ENCODE measurements around the gene FAAP20. TPM values are rescaled to one million over a fixed set of nuclear protein-coding genes. Genes with fewer than 3 reads are reported as not detected.
"Not testable (repeated sequence)": the region's sequence is repeated elsewhere in the genome, so short reads cannot be mapped to it uniquely, and the experiment has no call there.

Gene FAAP20
- total and polyA plus RNA-seq, 10 of the 15 experiments (the other 5 are each of a cell fraction or from before 2014, with no cell fraction given): 0.79 to 91.8 (median 20.9) TPM

GRCh38 chr1:2148691-2149090 lies 45.9 kb downstream of the FAAP20 start (continued):
- TF ChIP-seq ZBTB11 (CRISPR knock-in tag; IDR thresholded peaks at IDR 0.05): no peak
- TF ChIP-seq, protein P1, sequence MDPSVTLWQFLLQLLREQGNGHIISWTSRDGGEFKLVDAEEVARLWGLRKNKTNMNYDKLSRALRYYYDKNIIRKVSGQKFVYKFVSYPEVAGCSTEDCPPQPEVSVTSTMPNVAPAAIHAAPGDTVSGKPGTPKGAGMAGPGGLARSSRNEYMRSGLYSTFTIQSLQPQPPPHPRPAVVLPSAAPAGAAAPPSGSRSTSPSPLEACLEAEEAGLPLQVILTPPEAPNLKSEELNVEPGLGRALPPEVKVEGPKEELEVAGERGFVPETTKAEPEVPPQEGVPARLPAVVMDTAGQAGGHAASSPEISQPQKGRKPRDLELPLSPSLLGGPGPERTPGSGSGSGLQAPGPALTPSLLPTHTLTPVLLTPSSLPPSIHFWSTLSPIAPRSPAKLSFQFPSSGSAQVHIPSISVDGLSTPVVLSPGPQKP (IDR thresholded peaks at IDR 0.05; ENCODE audit: low read depth, low read length): no peak
- TF ChIP-seq TAF1 (IDR thresholded peaks at IDR 0.05; ENCODE audit: borderline replicate concordance, low read depth, low read length): no peak
- no peak for TF ChIP-seq FOS (IDR thresholded peaks at IDR 0.05; ENCODE audit: borderline replicate concordance, extremely low read depth, insufficient read length)
- TF ChIP-seq FOXM1 (IDR thresholded peaks at IDR 0.05; ENCODE audit: low read depth, low read length): no peak
- no peak for TF ChIP-seq HDAC6 (IDR thresholded peaks at IDR 0.05; ENCODE audit: unreplicated experiment)
- TF ChIP-seq RB1 (IDR thresholded peaks at IDR 0.05; ENCODE audit: borderline replicate concordance): no peak
- no peak for TF ChIP-seq MXI1 (IDR thresholded peaks at IDR 0.05; ENCODE audit: low read depth, low read length)
- TF ChIP-seq KDM1A (IDR thresholded peaks at IDR 0.05; ENCODE audit: borderline replicate concordance): no peak
- no peak for TF ChIP-seq BCLAF1 (IDR thresholded peaks at IDR 0.05)

DNA sequence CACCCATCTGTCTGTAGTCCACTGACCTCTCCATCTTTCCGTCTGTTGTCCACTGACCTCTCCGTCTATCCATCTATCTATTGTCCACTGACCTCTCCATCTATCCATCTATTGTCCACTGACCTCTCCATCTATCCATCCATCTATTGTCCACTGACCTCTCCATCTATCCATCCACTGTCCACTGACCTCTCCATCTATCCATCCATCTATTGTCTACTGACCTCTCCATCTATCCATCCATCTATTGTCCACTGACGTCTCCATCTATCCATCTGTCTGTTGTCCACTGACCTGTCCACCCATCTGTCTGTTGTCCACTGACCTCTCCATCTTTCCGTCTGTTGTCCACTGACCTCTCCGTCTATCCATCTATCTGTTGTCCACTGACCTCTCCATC lies 46.7 kb downstream of the FAAP20 start:
- RAD21 ChIA-PET (ENCODE audit: unreplicated experiment); ATAC-seq; POLR2A ChIA-PET; H3K9me3 ChIP-seq (replicated peaks; ENCODE audit: control insufficient read depth, insufficient read depth, low read length); H3K4me2 ChIP-seq (ENCODE audit: control insufficient read depth, insufficient read depth); FAIRE-seq; H3K79me2 ChIP-seq (ENCODE audit: control insufficient read depth, insufficient read depth, low read length); CTCF ChIA-PET; H2AFZ ChIP-seq (ENCODE audit: control insufficient read depth, low read depth, low read length); H3K27ac ChIP-seq (ENCODE audit: control insufficient read depth, insufficient read depth); BruUV-seq (replicated peaks); H3K36me3 ChIP-seq (ENCODE audit: control insufficient read depth in 2 of 2, insufficient read depth in 2 of 2, low read length in 1 of 2); in situ Hi-C loops (cut with MboI); H3K27me3 ChIP-seq (replicated peaks in 1 of 2; ENCODE audit: control insufficient read depth in 2 of 2, insufficient read depth in 2 of 2, low read length in 1 of 2); H3K4me3 ChIP-seq; DNase-seq (ENCODE audit: low read depth, low spot score); intact Hi-C loops (cut with micrococcal nuclease; ENCODE audit: unreplicated experiment); H3K9ac ChIP-seq (ENCODE audit: control insufficient read depth, insufficient read depth, low read length); H4K20me1 ChIP-seq (ENCODE audit: control insufficient read depth, insufficient read depth); SMC1A ChIA-PET (ENCODE audit: uncharacterized antibody, unreplicated experiment); H3K4me1 ChIP-seq (ENCODE audit: control insufficient read depth, insufficient read depth, low read length): not testable (repeated sequence)
- WGBS (ENCODE audit: insufficient coverage, insufficient replicate concordance, low lambda C conversion rate, missing lambda C conversion rate): 69% methylated on average over 5 of the region's 5 CpGs

Measured in GM12878 (cell line).